HepG2 (cell line): ENCODE measurements around the gene UNKL. TPM values are rescaled to one million over a fixed set of nuclear protein-coding genes. Genes with fewer than 3 reads are reported as not detected.

ENCODE experiments used
- ATAC-seq: fragments of 200-7000 bp; cut with Tn5 transposase; 3 replicates; pipeline ENCODE4 v1.9.1; 2020; ENCODE audit warnings: mild to moderate bottlenecking, moderate library complexity
- BruUV-seq: library from RNA; stranded (reverse); fragments of 400-500 nt; replicated peaks from 2 replicates; lab custom pipeline; 2021; lab: Mats Ljungman, UMichigan
- CTCF ChIA-PET: fragments of 300-600 bp; formaldehyde crosslinking; extraction: SDS; loops from one replicate; lab custom pipeline; 2021; ENCODE audit warnings: low total read pairs, inconsistent platforms, low intra/inter-chr PET ratio; lab: Yijun Ruan, JAX
- POLR2A ChIA-PET: fragments of 350-600 bp; sonication (Branson Sonifier 250); formaldehyde crosslinking; loops from one replicate; lab custom pipeline; 2020; ENCODE audit warnings: antibody characterized with exemption, inconsistent platforms; lab: Yijun Ruan, JAX
- DNase-seq: peaks from one replicate; pipeline ENCODE4 v3.0.0-alpha.2; 2015; ENCODE audit warnings: low spot score
- FAIRE-seq: peaks from 3 replicates; lab custom pipeline; 2011; peaks lifted over from hg19 to GRCh38; lab: Jason Lieb, UNC
- H2AFZ ChIP-seq: one replicate; pipeline ENCODE4 v1.6.1; 2011; ENCODE audit warnings: low read length, inconsistent platforms
- H3K27ac ChIP-seq: fragments of 300-600 bp; 3 replicates; pipeline ENCODE4 v1.8.0; 2011; ENCODE audit warnings: mixed run types, mild to moderate bottlenecking, mixed read lengths, low read length, inconsistent platforms; ENCODE audit not compliant: insufficient read depth; ENCODE audit errors: extremely low read length
- H3K27me3 ChIP-seq, 2 experiments: fragments of 200-600 bp in 1 of 2; 2 replicates in 1 of 2; 3 replicates in 1 of 2; pipeline versions ENCODE4 v1.6.0 to v1.8.0; 2011; ENCODE audit warnings: low read length in 2 of 2, mild to moderate bottlenecking in 2 of 2, moderate library complexity in 2 of 2, inconsistent platforms in 1 of 2; ENCODE audit not compliant: insufficient read depth in 2 of 2, control insufficient read depth in 1 of 2
- H3K36me3 ChIP-seq, 2 experiments: fragments of 200-600 bp in 1 of 2; replicated peaks in 1 of 2; 2 replicates in 1 of 2; 3 replicates in 1 of 2; pipeline versions ENCODE4 v1.5.1 to v1.8.0; 2011; ENCODE audit warnings: low read length in 2 of 2, inconsistent platforms in 1 of 2; ENCODE audit not compliant: insufficient read depth in 2 of 2, control insufficient read depth in 1 of 2
- H3K4me1 ChIP-seq: 2 replicates; pipeline ENCODE4 v1.5.1; 2012; ENCODE audit warnings: low read length, inconsistent platforms; ENCODE audit not compliant: insufficient read depth
- H3K4me2 ChIP-seq: 2 replicates; pipeline ENCODE4 v1.6.0; 2011; ENCODE audit warnings: low read depth, low read length, inconsistent platforms
- H3K4me3 ChIP-seq, 3 experiments: fragments of 200-600 bp in 1 of 3; sonication (generic), shearing (Covaris generic) in 1 of 3; replicated peaks in 1 of 3; 2 replicates each; pipeline ENCODE4 v1.5.1; 2011 to 2016; ENCODE audit warnings: low read length in 3 of 3, inconsistent platforms in 2 of 3, low read depth in 2 of 3, mild to moderate bottlenecking in 2 of 3, control low read depth in 1 of 3, mixed read lengths in 1 of 3; ENCODE audit not compliant: insufficient read depth in 1 of 3
- H3K79me2 ChIP-seq: one replicate; pipeline ENCODE4 v1.6.1; 2011; ENCODE audit warnings: low read length, inconsistent platforms; ENCODE audit not compliant: insufficient read depth
- H3K9ac ChIP-seq: 2 replicates; pipeline ENCODE4 v1.6.0; 2011; ENCODE audit warnings: mild to moderate bottlenecking, low read depth, low read length, inconsistent platforms; ENCODE audit not compliant: insufficient read depth
- H3K9me3 ChIP-seq: 2 replicates; pipeline ENCODE4 v1.5.1; 2012; ENCODE audit warnings: mild to moderate bottlenecking, low read length
- H4K20me1 ChIP-seq: 2 replicates; pipeline ENCODE4 v1.6.0; 2011; ENCODE audit warnings: inconsistent platforms, mild to moderate bottlenecking, low read length, moderate library complexity; ENCODE audit not compliant: insufficient read depth
- AGO1 ChIP-seq: fragments of 200-400 bp; formaldehyde crosslinking; IDR thresholded peaks from 2 replicates; pipeline ENCODE4 v1.6.1; 2017; ENCODE audit warnings: mild to moderate bottlenecking, low read depth, low read length, moderate library complexity; ENCODE audit not compliant: poor library complexity, severe bottlenecking
- AGO2 ChIP-seq: fragments of 200-400 bp; formaldehyde crosslinking; optimal IDR thresholded peaks from 2 replicates; pipeline ENCODE3; 2017; ENCODE audit warnings: mild to moderate bottlenecking, low read depth, low read length, moderate library complexity
- CCAR2 ChIP-seq: fragments of 200-400 bp; formaldehyde crosslinking; optimal IDR thresholded peaks from 2 replicates; pipeline ENCODE3; 2018; ENCODE audit warnings: low read depth, mild to moderate bottlenecking, low read length, moderate library complexity
- KDM2A ChIP-seq: sonication (generic); formaldehyde crosslinking; IDR thresholded peaks from 2 replicates; pipeline ENCODE4 v1.4.0; 2020; ENCODE audit warnings: low read depth, missing genetic modification reagents, borderline replicate concordance
- POLR2G ChIP-seq: fragments of 200-400 bp; formaldehyde crosslinking; IDR thresholded peaks from 2 replicates; pipeline ENCODE4 v1.6.1; 2018; ENCODE audit warnings: mild to moderate bottlenecking, low read depth, low read length, moderate library complexity
- ZNF768 ChIP-seq: sonication (generic); formaldehyde crosslinking; IDR thresholded peaks from 2 replicates; pipeline ENCODE4 v1.4.0; 2020; ENCODE audit warnings: missing genetic modification reagents
- ZSCAN12 ChIP-seq: sonication (generic); formaldehyde crosslinking; IDR thresholded peaks from 2 replicates; pipeline ENCODE4 v1.9.0; 2021; ENCODE audit warnings: mild to moderate bottlenecking, missing genetic modification reagents
- WGBS: methylation state at CpG from one replicate; pipeline ENCODE4 v1.1.6; 2017; ENCODE audit warnings: low lambda C conversion rate; 5-methylcytosine and 5-hydroxymethylcytosine counted together
- in situ Hi-C: cut with HindIII; loops from 2 replicates; pipeline ENCODE4 v1.10.0; 2017; ENCODE audit warnings: low pct_unique_long_range_greater_than_20kb; ENCODE audit not compliant: extremely low pct_ligation_motif_present
- intact Hi-C: fragments of 100-400 bp; cut with micrococcal nuclease; formaldehyde crosslinking; loops from one replicate; pipeline ENCODE4 v1.10.0; 2022; ENCODE audit not compliant: unreplicated experiment
- polyA plus RNA-seq, 8 experiments: library from polyadenylated mRNA; depleted of rRNA in 3 of 8; stranded (reverse) in 7 of 8; unstranded in 1 of 8; fragments of >200 nt; fragmentation: Illumina TruSeq in 4 of 8; extraction: Trizol in 4 of 8; gene quantifications; 2 replicates each; pipeline versions ENCODE4 v1.2.1 to v1.2.3, GENCODE V29; 2011 to 2016; ENCODE audit warnings: low read depth in 4 of 8, missing spikeins in 1 of 8, mixed read lengths in 1 of 8; ENCODE audit not compliant: insufficient read depth in 1 of 8
- total RNA-seq, 5 experiments: library from RNA; depleted of rRNA; stranded (reverse); fragments of >200 nt; fragmentation: Illumina TruSeq; extraction: Trizol; gene quantifications; 2 replicates each; pipeline ENCODE4 v1.2.3, GENCODE V29; 2016; ENCODE audit warnings: low read depth in 1 of 5

Gene UNKL
- total and polyA plus RNA-seq, 2 of the 13 experiments (the other 11 are each of a cell fraction or from before 2014, with no cell fraction given): 10.4 to 17.6 TPM

GRCh38 chr16:1444730-1445517 is 30.4 kb upstream of the UNKL start:
- no peak for DNase-seq
- CTCF ChIA-PET: no interaction called here
- peaks cover 0 to 1% of the 10 kb centered on the region in 2 experiments; a peak in 3 of 5 replicates for H3K27me3 ChIP-seq
- no peak overlapping the region for H3K4me2 ChIP-seq
- H3K9ac ChIP-seq: no peak overlapping the region
- no peak for FAIRE-seq
- intact Hi-C loops (no loop called here), in situ Hi-C loops (no loop called here)
- H3K79me2 ChIP-seq: no peaks in the 10 kb centered on the region
- H3K27ac ChIP-seq: no peak overlapping the region
- BruUV-seq: no TSS peak
- POLR2A ChIA-PET: no interaction called here
- no peaks in the 10 kb centered on the region for H4K20me1 ChIP-seq
- H3K36me3 ChIP-seq: no peaks in the 10 kb centered on the region; a peak in 1 of 5 replicates
- no peaks in the 10 kb centered on the region for H3K9me3 ChIP-seq
- no peak overlapping the region for H2AFZ ChIP-seq
- ATAC-seq: no peak
- TF ChIP-seq POLR2G (0 out of 2 replicates have a peak, but pooled peaks have one; percentile 36), CCAR2 (no peak)
- H3K4me3 ChIP-seq: no peak overlapping the region
- 90% methylated on average over 42 of the region's 48 CpGs for WGBS
- H3K4me1 ChIP-seq: peaks cover 14% of the 10 kb centered on the region

DNA sequence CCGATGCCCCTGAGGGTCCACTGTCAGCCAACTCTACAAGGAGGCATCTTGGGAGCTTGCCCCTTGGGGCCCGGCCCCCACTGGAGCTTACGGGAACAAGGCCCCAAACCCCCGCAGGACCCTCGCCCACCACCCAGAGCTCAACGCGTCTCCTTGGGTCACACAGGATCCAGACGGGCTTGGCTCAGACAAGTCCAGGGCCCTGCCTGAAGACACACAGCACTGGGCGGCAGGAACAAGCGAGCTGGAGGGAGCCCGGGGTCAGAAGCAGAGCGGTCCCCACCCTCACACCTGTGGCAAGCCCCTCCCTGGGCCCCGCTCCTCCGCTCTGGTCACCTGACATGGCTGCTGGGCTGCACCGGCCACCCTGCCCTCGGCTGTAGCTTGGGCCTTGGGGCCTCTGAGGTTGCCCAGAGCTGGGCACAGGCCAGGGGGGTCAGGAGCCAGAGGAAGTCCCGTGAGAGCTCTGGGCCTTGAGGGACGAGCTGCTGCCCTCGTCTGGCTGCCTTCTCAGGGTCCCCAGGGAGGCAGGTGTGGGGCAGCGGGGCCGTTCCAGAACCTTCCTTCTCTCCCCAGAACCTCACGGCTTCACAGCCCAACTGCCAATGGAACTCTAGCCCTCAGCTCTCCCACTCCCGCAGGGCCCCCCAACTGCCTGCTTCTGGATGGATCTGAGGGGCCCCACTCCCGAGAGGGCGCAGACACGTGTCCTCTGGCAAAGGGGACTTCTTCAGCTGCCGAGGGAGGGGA is 29.7 kb upstream of the UNKL start, which contains the start of gene CCDC154:
Gene CCDC154 (minus strand): TSS at position 577 of the 750 bp plus-strand sequence. CDS start 234 bp downstream, at position 343.
- 80% methylated on average over 5 of the region's 27 CpGs for WGBS
- peak; percentile 6; the same call in 2 of the 3 replicates for ATAC-seq
- intact Hi-C loops (no loop called here), in situ Hi-C loops (no loop called here)
- DNase-seq: no peak
- CTCF ChIA-PET: no interaction called here
- Histone ChIP-seq H3K9me3 (no peaks in the 10 kb centered on the region), H3K4me2 (no peak within 1 kb of the TSS), H4K20me1 (no peaks in the 10 kb centered on the region), H3K36me3 (no peaks in the 10 kb centered on the region; a peak in 1 of 5 replicates), H3K27ac (no peak within 1 kb of the TSS), H3K79me2 (no peaks in the 10 kb centered on the region), H3K9ac (0 out of 2 replicates have a peak within 1 kb of the TSS, but pooled peaks have one; percentile 8), H3K4me3 (no peak within 1 kb of the TSS), H2AFZ (no peak within 1 kb of the TSS), H3K27me3 (peaks cover 4 to 6% of the 10 kb centered on the region in 2 experiments; a peak in 3 of 5 replicates), H3K4me1 (peaks cover 22% of the 10 kb centered on the region)
- TF ChIP-seq AGO2: peak; percentile 88
- peak; percentile 50; the same call in 1 of the 2 replicates for TF ChIP-seq KDM2A (CRISPR knock-in tag)
- peak; percentile 67 for TF ChIP-seq AGO1
- TF ChIP-seq ZSCAN12: no peak
- TF ChIP-seq ZNF768 (CRISPR knock-in tag): peak; percentile 93
- POLR2A ChIA-PET: no interaction called here
- FAIRE-seq: no peak
- no TSS peak for BruUV-seq
